H9 (cell line): ENCODE data around the gene RPGRIP1L. TPM values are rescaled to one million over a fixed set of nuclear protein-coding genes. Genes with fewer than 3 reads are reported as not detected.

ENCODE experiments used
- DNase-seq: peaks from one replicate; pipeline ENCODE4 v3.0.0-alpha.2; 2017
- H2AFZ ChIP-seq: one replicate; pipeline ENCODE4 v1.6.1; 2013; ENCODE audit warnings: mild to moderate bottlenecking, low read length, control low read depth, moderate library complexity
- H2AK5ac ChIP-seq: 2 replicates; pipeline ENCODE4 v1.6.1; 2013; ENCODE audit warnings: low read length, control low read depth, mixed read lengths; ENCODE audit not compliant: insufficient read length
- H2BK120ac ChIP-seq: one replicate; pipeline ENCODE4 v1.6.1; 2013; ENCODE audit warnings: low read depth, mild to moderate bottlenecking, low read length, control low read depth, inconsistent platforms; ENCODE audit not compliant: poor library complexity, severe bottlenecking
- H2BK12ac ChIP-seq: 2 replicates; pipeline ENCODE4 v1.6.1; 2013; ENCODE audit warnings: low read length, control low read depth, mixed read lengths, low read depth; ENCODE audit not compliant: insufficient read length
- H2BK15ac ChIP-seq: 2 replicates; pipeline ENCODE4 v1.6.1; 2013; ENCODE audit warnings: low read depth, low read length, control low read depth
- H2BK20ac ChIP-seq: one replicate; pipeline ENCODE4 v1.6.1; 2013; ENCODE audit warnings: low read depth, mild to moderate bottlenecking, low read length, control low read depth, inconsistent platforms; ENCODE audit not compliant: poor library complexity, severe bottlenecking
- H2BK5ac ChIP-seq: 2 replicates; pipeline ENCODE4 v1.6.1; 2013; ENCODE audit warnings: low read length, control low read depth, mixed read lengths; ENCODE audit not compliant: insufficient read length
- H3K14ac ChIP-seq: 2 replicates; pipeline ENCODE4 v1.6.1; 2013; ENCODE audit warnings: low read length, control low read depth; ENCODE audit not compliant: insufficient read depth
- H3K18ac ChIP-seq: 2 replicates; pipeline ENCODE4 v1.6.1; 2013; ENCODE audit warnings: low read depth, mild to moderate bottlenecking, mixed read lengths, low read length, control low read depth; ENCODE audit not compliant: insufficient read length
- H3K23ac ChIP-seq: 2 replicates; pipeline ENCODE4 v1.6.1; 2013; ENCODE audit warnings: low read length, control low read depth, mixed read lengths, low read depth; ENCODE audit not compliant: insufficient read length
- H3K23me2 ChIP-seq: 2 replicates; pipeline ENCODE4 v1.6.1; 2013; ENCODE audit warnings: low read depth, mild to moderate bottlenecking, mixed read lengths, low read length, control low read depth; ENCODE audit not compliant: insufficient read length, poor library complexity, severe bottlenecking
- H3K27ac ChIP-seq: 2 replicates; pipeline ENCODE4 v1.5.1; 2013; ENCODE audit warnings: low read length, control low read depth, mixed read lengths, low read depth; ENCODE audit not compliant: insufficient read length
- H3K27me3 ChIP-seq: 2 replicates; pipeline ENCODE4 v1.6.1; 2013; ENCODE audit warnings: low read length, control low read depth, inconsistent platforms; ENCODE audit not compliant: insufficient read depth
- H3K4ac ChIP-seq: 2 replicates; pipeline ENCODE4 v1.6.1; 2013; ENCODE audit warnings: low read depth, mild to moderate bottlenecking, control low read depth, inconsistent platforms, low read length, moderate library complexity
- H3K4me1 ChIP-seq: 2 replicates; pipeline ENCODE4 v1.6.1; 2013; ENCODE audit warnings: low read length, control low read depth, inconsistent platforms; ENCODE audit not compliant: insufficient read depth
- H3K4me2 ChIP-seq: 2 replicates; pipeline ENCODE4 v1.6.1; 2013; ENCODE audit warnings: low read length, control low read depth, mixed read lengths; ENCODE audit not compliant: insufficient read length, insufficient read depth
- H3K56ac ChIP-seq: 2 replicates; pipeline ENCODE4 v1.6.1; 2013; ENCODE audit warnings: low read depth, mild to moderate bottlenecking, mixed read lengths, low read length, control low read depth; ENCODE audit not compliant: insufficient read length
- H3K79me1 ChIP-seq: 2 replicates; pipeline ENCODE4 v1.6.1; 2013; ENCODE audit warnings: low read depth, mild to moderate bottlenecking, moderate library complexity, low read length, control low read depth, inconsistent platforms; ENCODE audit not compliant: insufficient read depth, poor library complexity, severe bottlenecking
- H3K79me2 ChIP-seq: 2 replicates; pipeline ENCODE4 v1.6.1; 2013; ENCODE audit warnings: low read length, control low read depth, inconsistent platforms; ENCODE audit not compliant: insufficient read depth
- H3K9ac ChIP-seq: 2 replicates; pipeline ENCODE4 v1.6.1; 2013; ENCODE audit warnings: low read length, control low read depth, mixed read lengths; ENCODE audit not compliant: insufficient read length; ENCODE audit errors: extremely low read depth
- H3K9me3 ChIP-seq: one replicate; pipeline ENCODE4 v1.6.1; 2013; ENCODE audit warnings: low read depth, low read length, inconsistent platforms; ENCODE audit not compliant: control insufficient read depth
- H3T11ph ChIP-seq: one replicate; pipeline ENCODE4 v1.6.1; 2013; ENCODE audit warnings: mild to moderate bottlenecking, low read length, control low read depth, inconsistent platforms
- H4K20me1 ChIP-seq: one replicate; pipeline ENCODE4 v1.6.1; 2013; ENCODE audit not compliant: control insufficient read depth, insufficient read length, insufficient read depth
- H4K5ac ChIP-seq: 2 replicates; pipeline ENCODE4 v1.6.1; 2013; ENCODE audit warnings: low read depth, mild to moderate bottlenecking, mixed read lengths, low read length, control low read depth; ENCODE audit not compliant: insufficient read length
- H4K8ac ChIP-seq: replicated peaks from 2 replicates; pipeline ENCODE4 v1.6.1; 2013; ENCODE audit warnings: low read length, control low read depth, mixed read lengths, low read depth; ENCODE audit not compliant: insufficient read length
- H4K91ac ChIP-seq: 2 replicates; pipeline ENCODE4 v1.6.1; 2013; ENCODE audit warnings: low read depth, mild to moderate bottlenecking, moderate library complexity, mixed read lengths, low read length, control low read depth; ENCODE audit not compliant: insufficient read length
- H3K27ac Mint-ChIP-seq, 3 experiments: 2 replicates in 2 of 3; 3 replicates in 1 of 3; pipeline ENCODE4 v1.8.0; 2020 to 2021; ENCODE audit warnings: mixed read lengths in 3 of 3, mild to moderate bottlenecking in 1 of 3, moderate library complexity in 1 of 3
- H3K27me3 Mint-ChIP-seq: 2 replicates; pipeline ENCODE4 v1.8.0; 2021; ENCODE audit warnings: low read depth, mild to moderate bottlenecking, moderate library complexity, mixed read lengths
- H3K36me3 Mint-ChIP-seq, 3 experiments: 2 replicates in 2 of 3; 3 replicates in 1 of 3; pipeline ENCODE4 v1.8.0; 2020 to 2021; ENCODE audit warnings: low read depth in 3 of 3, mixed read lengths in 3 of 3; ENCODE audit not compliant: insufficient read depth in 1 of 3
- H3K4me1 Mint-ChIP-seq, 2 experiments: 2 replicates each; pipeline ENCODE4 v1.8.0; 2020; ENCODE audit warnings: mixed read lengths in 2 of 2
- H3K4me3 Mint-ChIP-seq, 2 experiments: 2 replicates in 1 of 2; 3 replicates in 1 of 2; pipeline ENCODE4 v1.8.0; 2020 to 2021; ENCODE audit warnings: mild to moderate bottlenecking in 2 of 2, mixed read lengths in 2 of 2, moderate library complexity in 1 of 2
- H3K9me3 Mint-ChIP-seq, 2 experiments: 2 replicates in 1 of 2; 3 replicates in 1 of 2; pipeline ENCODE4 v1.8.0; 2020; ENCODE audit warnings: mild to moderate bottlenecking in 2 of 2, mixed read lengths in 2 of 2, moderate library complexity in 1 of 2
- CTCF ChIP-seq: fragments of 200-600 bp; sonication (generic); conservative IDR thresholded peaks from 3 replicates; pipeline ENCODE4 v1.8.0; 2021; ENCODE audit warnings: antibody characterized with exemption, mild to moderate bottlenecking
- WGBS: extraction: QIAGEN DNeasy Blood & Tissue Kit; methylation state at CpG from one replicate; pipeline ENCODE4 v1.1.7; 2013; ENCODE audit warnings: missing lambda C conversion rate, low lambda C conversion rate, mixed read lengths; ENCODE audit not compliant: insufficient read length; ENCODE audit errors: extremely low coverage; 5-methylcytosine and 5-hydroxymethylcytosine counted together
- total RNA-seq: library from RNA; stranded (reverse); gene quantifications from 2 replicates; pipeline ENCODE4 v1.2.1, GENCODE V29; 2021

RPGRIP1L gene
- total RNA-seq, 1 experiment from 2014 or later: 11.7 TPM

- H3K27me3 ChIP-seq: no peaks in the 10 kb centered on the region
- H3K4me2 ChIP-seq: no peak overlapping the region
- H4K8ac ChIP-seq: no peak overlapping the region
- Mint-ChIP-seq H3K27ac (no peak overlapping the region), H3K4me1 (peaks cover 10 to 11% of the 10 kb centered on the region in 2 experiments), H3K36me3 (no peaks in the 10 kb centered on the region), H3K9me3 (no peaks in the 10 kb centered on the region), H3K27me3 (no peaks in the 10 kb centered on the region), H3K4me3 (no peak overlapping the region)
- peaks cover 3% of the 10 kb centered on the region; the same call in 1 of the 2 replicates for H3K4me1 ChIP-seq
- H3K27ac ChIP-seq: no peak overlapping the region
- H2BK15ac ChIP-seq: no peak overlapping the region
- no peak overlapping the region for H3K23ac ChIP-seq
- no peak overlapping the region for H3K56ac ChIP-seq
- no peak overlapping the region for H2AK5ac ChIP-seq
- no peaks in the 10 kb centered on the region for H4K20me1 ChIP-seq
- TF ChIP-seq CTCF: no peak
- no peak overlapping the region for H3K9ac ChIP-seq
- H3K23me2 ChIP-seq: no peaks in the 10 kb centered on the region
- no peak for DNase-seq
- no peak overlapping the region for H4K5ac ChIP-seq
- no peak overlapping the region for H2BK12ac ChIP-seq
- H2BK120ac ChIP-seq: no peak overlapping the region
- no peak overlapping the region for H2BK5ac ChIP-seq
- no peaks in the 10 kb centered on the region for H3K9me3 ChIP-seq
- no peaks in the 10 kb centered on the region for H3K79me2 ChIP-seq
- no CpG with 5 or more reads among the region's 3 CpGs for WGBS
- no peak overlapping the region for H3K18ac ChIP-seq
- no peak overlapping the region for H3K14ac ChIP-seq
- no peak overlapping the region for H3K4ac ChIP-seq
- H2AFZ ChIP-seq: no peak overlapping the region
- H4K91ac ChIP-seq: no peak overlapping the region
- H3T11ph ChIP-seq: no peak overlapping the region
- no peak overlapping the region for H2BK20ac ChIP-seq
- peaks cover 3% of the 10 kb centered on the region for H3K79me1 ChIP-seq
Measured at GRCh38 chr16:53713403-53714204, 9.9 kb upstream of the RPGRIP1L start.
